Stimulated activated naive B cell treated with anti-CD40 and anti-IgM and Interleukin-4, amounts not matched to agents 10 μg/mL and 1 μg/mL and 100 μg/mL, for 72 hours (primary cell): ENCODE results near the gene CCDC177.

Source experiments
- ATAC-seq, 2 donors: fragments of 150-1000 bp; cut with Tn5 transposase; replicated peaks; 2 replicates each; pipeline ENCODE4 v1.10.0; 2021; ENCODE audit warnings: moderate library complexity in 1 of 2
- DNase-seq: peaks from one replicate; pipeline ENCODE4 v3.0.0; 2021
- H3K27ac Mint-ChIP-seq: one replicate; pipeline ENCODE4 v1.8.0; 2022; ENCODE audit warnings: mild to moderate bottlenecking, mixed read lengths
- H3K27me3 Mint-ChIP-seq, 2 donors: one replicate each; pipeline ENCODE4 v1.8.0; 2022; ENCODE audit warnings: mixed read lengths in 2 of 2
- H3K36me3 Mint-ChIP-seq, 2 donors: one replicate each; pipeline ENCODE4 v1.8.0; 2022; ENCODE audit warnings: mixed read lengths in 2 of 2, mild to moderate bottlenecking in 1 of 2
- H3K4me1 Mint-ChIP-seq, 2 donors: one replicate each; pipeline ENCODE4 v1.8.0; 2022; ENCODE audit warnings: mixed read lengths in 2 of 2, mild to moderate bottlenecking in 1 of 2
- H3K4me3 Mint-ChIP-seq, 2 donors: one replicate each; pipeline ENCODE4 v1.8.0; 2022; ENCODE audit warnings: mild to moderate bottlenecking in 2 of 2, mixed read lengths in 2 of 2, moderate library complexity in 1 of 2
- H3K9me3 Mint-ChIP-seq, 2 donors: one replicate each; pipeline ENCODE4 v1.8.0; 2022; ENCODE audit warnings: mixed read lengths in 2 of 2, mild to moderate bottlenecking in 1 of 2

Gene CCDC177

DNA sequence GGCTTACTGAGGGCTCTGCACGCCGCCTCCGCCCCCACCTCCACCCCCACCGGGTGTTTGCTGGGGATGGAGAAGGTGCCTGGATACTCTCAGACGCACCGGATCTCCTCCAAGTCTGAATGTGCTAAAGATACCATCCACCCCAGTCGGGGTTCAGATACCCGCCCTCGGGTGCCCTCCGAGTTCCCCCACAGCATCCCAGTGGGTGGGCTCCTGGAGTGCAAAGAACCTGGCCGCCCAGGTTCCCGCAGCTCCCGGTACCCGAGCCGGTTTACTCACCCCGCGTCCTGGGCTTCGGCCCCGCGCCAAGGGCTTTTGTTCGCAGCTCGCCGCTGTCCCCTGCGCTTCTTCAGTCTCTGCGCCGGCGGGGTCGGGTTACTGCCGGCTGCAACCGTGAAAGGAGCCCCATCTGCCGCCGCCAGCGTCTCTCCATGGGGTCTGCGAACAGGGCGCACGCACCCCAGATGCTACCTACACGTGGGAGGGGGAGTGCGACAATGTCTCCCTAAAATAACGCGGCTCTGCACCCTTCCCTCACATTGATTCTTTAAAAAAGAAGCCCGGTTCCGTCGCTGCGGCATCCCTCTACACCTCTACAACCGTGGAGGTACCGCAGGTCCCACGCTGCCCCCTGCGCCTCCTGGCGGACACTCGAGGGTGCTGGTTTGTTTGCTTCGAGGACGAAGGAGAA lies at the start of gene CCDC177:
Gene CCDC177 (minus strand): TSS at position 609 of the 691 bp plus-strand sequence. CDS start 1,249 bp downstream, outside the sequence.
- ATAC-seq (peak; percentile 89), DNase-seq (peak; percentile 53)
- no peaks in the 10 kb centered on the region for H3K9me3 Mint-ChIP-seq
- peaks cover 7 to 35% of the 10 kb centered on the region in 2 donors for H3K4me1 Mint-ChIP-seq
- H3K36me3 Mint-ChIP-seq = no peaks in the 10 kb centered on the region
- peak within 1 kb of the TSS; percentile 84 to 85 for H3K4me3 Mint-ChIP-seq
- peak within 1 kb of the TSS; percentile 63 for H3K27ac Mint-ChIP-seq
- H3K27me3 Mint-ChIP-seq = peaks cover 48 to 69% of the 10 kb centered on the region in 2 donors

DNA sequence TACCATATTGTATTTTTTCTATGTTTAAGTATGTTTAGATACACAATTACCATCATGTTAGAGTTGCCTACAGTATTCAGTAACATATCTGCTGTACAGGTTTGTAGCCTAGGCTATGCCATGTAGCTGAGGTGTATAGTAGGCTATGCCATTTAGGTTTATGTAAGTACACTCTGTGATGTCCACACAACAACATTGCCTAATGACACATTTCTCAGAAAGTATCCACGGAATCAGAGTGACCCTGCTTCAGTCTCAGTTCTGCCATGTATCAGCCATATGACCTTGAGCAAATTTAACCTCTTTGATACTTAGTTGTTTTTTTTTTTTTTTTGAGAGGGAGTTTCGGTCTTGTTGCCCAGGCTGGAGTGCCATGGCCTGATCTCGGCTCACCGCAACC lies 49.5 kb upstream of the CCDC177 start:
- no peak for ATAC-seq
- no peak overlapping the region for H3K4me3 Mint-ChIP-seq
- peak overlapping the region; percentile 42 for H3K27ac Mint-ChIP-seq
- H3K36me3 Mint-ChIP-seq = peaks cover 12 to 19% of the 10 kb centered on the region in 2 donors
- H3K4me1 Mint-ChIP-seq = peaks cover 58 to 90% of the 10 kb centered on the region in 2 donors
- no peak for DNase-seq
- no peaks in the 10 kb centered on the region for H3K9me3 Mint-ChIP-seq
- no peaks in the 10 kb centered on the region for H3K27me3 Mint-ChIP-seq

DNA sequence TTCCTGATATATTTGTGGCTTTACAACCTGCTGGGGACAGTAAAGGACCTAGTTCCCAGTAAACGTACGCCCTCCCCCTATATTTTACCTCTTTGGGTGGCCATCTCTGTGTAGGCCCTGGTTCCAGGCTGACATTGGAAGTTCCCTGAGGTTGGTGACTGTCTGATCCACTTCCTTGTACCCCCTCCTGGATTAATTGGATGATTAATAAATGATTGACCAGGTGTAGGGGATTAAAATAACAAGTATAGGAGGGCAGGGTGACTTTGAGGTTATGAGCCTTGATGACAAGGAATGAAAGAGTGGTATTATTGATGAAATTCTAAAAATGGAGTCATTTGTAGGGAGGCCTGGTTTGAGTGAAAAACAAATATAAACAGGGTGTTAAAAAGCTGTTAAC lies 46.3 kb upstream of the CCDC177 start:
- H3K4me3 Mint-ChIP-seq = peak overlapping the region; percentile 5 to 7
- ATAC-seq = no peak
- DNase-seq = no peak
- H3K4me1 Mint-ChIP-seq = peaks cover 60 to 90% of the 10 kb centered on the region in 2 donors
- H3K27me3 Mint-ChIP-seq = no peaks in the 10 kb centered on the region
- H3K9me3 Mint-ChIP-seq = no peaks in the 10 kb centered on the region
- H3K27ac Mint-ChIP-seq = peak overlapping the region; percentile 95
- H3K36me3 Mint-ChIP-seq = peaks cover 12 to 32% of the 10 kb centered on the region in 2 donors

DNA sequence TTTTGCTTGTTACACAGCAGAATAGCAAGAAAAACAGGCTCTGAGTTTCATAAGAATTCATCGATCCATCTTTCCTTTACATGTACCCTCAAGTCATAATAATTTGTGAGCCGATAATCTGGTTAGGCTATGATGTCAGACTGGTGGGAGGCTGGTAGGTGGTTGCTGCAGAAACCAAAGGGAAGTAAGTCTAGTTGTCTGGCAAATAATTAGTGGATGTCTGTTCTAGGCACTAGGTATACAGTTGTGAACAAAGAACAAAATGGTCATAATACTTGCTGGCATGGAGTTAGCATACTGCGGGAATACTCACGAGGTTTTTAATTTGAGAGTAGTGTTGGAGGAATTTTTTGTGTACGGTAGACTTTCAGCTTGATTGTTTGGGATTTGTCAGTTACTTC lies 45.5 kb upstream of the CCDC177 start:
- Mint-ChIP-seq H3K36me3 (peaks cover 12 to 32% of the 10 kb centered on the region in 2 donors), H3K9me3 (no peaks in the 10 kb centered on the region), H3K4me3 (peak overlapping the region; percentile 40 to 60), H3K4me1 (peaks cover 57 to 90% of the 10 kb centered on the region in 2 donors), H3K27ac (peak overlapping the region; percentile 95), H3K27me3 (no peaks in the 10 kb centered on the region)
- ATAC-seq = peak; percentile 33 to 42
- DNase-seq = no peak

DNA sequence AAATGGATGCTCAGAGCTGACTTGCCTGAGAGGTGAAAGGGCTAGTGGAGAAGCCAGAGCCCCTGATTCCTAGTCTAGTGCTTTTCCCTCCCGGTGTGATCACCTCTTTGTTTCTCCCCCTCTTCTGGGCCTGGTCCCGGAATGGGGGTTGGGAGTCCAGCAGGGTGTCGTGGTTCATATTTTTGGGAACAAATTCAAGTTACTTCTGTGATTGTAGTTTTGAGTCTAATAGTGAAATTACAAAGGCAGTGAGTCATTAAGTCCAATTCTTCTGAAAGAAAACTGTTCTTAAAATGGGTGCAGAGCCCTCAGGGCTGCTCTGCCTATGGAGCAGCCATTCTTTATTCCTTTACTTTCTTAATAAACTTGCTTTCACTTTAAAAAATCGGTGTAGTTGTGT lies 44.3 kb upstream of the CCDC177 start:
- Mint-ChIP-seq H3K27me3 (no peaks in the 10 kb centered on the region), H3K4me3 (peak overlapping the region; percentile 39 to 42), H3K27ac (peak overlapping the region; percentile 95), H3K9me3 (no peaks in the 10 kb centered on the region), H3K4me1 (peaks cover 62 to 97% of the 10 kb centered on the region in 2 donors), H3K36me3 (peaks cover 14 to 37% of the 10 kb centered on the region in 2 donors)
- no peak for DNase-seq
- ATAC-seq = no peak

DNA sequence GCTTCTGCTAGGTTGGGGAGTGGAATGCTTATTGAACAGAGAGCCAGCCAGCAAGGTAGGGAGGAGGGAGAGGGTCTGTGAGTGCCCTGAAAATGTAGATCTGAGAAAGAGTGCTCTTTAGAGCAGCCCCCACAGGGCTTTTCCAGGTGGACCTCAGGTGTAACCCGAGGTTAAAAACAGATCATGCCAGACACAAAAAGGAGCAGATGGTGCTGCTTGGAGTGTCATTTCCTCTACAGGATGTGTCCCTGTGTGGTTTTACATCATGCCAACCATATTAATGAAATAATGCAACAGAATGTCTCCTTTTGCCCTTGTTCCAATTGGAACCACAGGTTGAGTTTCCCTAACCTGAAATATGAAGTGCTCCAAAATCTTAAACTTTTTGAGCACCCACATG lies 43.1 kb upstream of the CCDC177 start:
- H3K4me3 Mint-ChIP-seq = peak overlapping the region; percentile 30 to 50
- peak overlapping the region; percentile 95 for H3K27ac Mint-ChIP-seq
- ATAC-seq (no peak), DNase-seq (no peak)
- H3K9me3 Mint-ChIP-seq = no peaks in the 10 kb centered on the region
- no peaks in the 10 kb centered on the region for H3K27me3 Mint-ChIP-seq
- H3K36me3 Mint-ChIP-seq = peaks cover 16 to 39% of the 10 kb centered on the region in 2 donors
- peaks cover 66 to 100% of the 10 kb centered on the region in 2 donors for H3K4me1 Mint-ChIP-seq

DNA sequence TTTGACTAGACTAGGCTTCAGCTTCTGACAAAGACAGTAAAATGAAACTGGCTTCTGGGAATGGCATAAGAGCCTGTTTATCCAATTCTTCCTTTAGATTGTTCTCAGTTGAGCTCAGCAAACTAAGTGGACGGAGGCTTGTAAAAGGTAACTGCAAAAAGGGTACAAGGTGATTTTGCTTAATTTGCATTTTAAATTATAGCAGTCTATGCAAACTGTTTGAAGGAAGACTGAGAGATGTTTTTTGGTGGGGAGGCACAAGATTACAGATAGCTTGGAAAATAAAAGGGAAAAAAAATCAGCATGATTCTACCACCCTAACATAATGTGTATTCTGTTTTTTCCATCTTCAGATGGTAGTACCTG lies 41.7 kb upstream of the CCDC177 start:
- H3K27ac Mint-ChIP-seq = peak overlapping the region; percentile 98
- peaks cover 11 to 45% of the 10 kb centered on the region in 2 donors for H3K36me3 Mint-ChIP-seq
- ATAC-seq = no peak
- H3K4me3 Mint-ChIP-seq = peak overlapping the region; percentile 79 to 94
- peaks cover 60 to 93% of the 10 kb centered on the region in 2 donors for H3K4me1 Mint-ChIP-seq
- DNase-seq = no peak
- no peaks in the 10 kb centered on the region for H3K9me3 Mint-ChIP-seq
- no peaks in the 10 kb centered on the region for H3K27me3 Mint-ChIP-seq

DNA sequence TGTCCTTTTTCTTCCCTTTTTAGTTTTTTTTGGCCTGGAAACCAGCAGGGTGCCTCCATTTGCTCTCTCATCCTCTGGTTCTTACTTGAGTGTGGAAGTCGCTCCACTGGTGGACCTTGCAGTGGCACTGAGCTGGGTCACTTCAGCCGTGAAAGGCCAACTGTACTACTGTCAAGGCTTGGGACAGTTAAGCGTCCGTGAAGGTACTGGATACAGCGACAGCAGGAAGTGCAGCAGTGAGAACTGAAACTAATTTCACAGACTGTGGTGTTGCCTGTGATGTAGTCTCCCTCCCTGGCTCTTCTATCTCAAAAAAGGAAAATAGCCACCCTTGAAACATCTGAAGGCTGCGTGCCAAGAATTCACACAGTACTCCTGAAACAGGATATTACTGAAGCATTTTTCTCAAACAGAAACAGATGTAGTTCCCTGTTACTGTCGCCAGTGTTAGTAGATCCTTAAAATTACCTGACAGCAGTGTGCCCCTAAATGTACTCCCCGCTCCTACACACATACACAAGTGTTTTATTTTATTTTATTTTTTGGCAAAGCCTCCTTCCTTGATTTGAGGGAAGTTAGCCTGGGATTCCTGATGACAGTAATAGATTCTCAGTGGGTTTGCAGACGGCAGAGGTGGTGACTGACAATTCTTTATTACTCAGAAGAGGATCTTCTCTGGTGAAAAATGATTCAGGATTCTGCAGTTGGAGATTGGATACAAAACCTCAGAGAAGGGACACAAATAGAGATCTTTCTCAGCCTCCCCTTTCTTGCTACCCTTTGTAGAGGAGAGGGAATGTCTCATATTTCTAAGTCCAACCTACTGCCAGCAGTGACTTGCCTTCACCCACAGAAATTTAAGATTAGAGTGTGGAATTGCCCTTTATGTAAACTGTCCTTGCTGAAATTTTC lies 41.1 kb upstream of the CCDC177 start:
- H3K27ac Mint-ChIP-seq = peak overlapping the region; percentile 98
- H3K27me3 Mint-ChIP-seq = no peaks in the 10 kb centered on the region
- DNase-seq (peak; percentile 78), ATAC-seq (peak; percentile 64 to 69)
- peaks cover 11 to 45% of the 10 kb centered on the region in 2 donors for H3K36me3 Mint-ChIP-seq
- peaks cover 55 to 88% of the 10 kb centered on the region in 2 donors for H3K4me1 Mint-ChIP-seq
- H3K9me3 Mint-ChIP-seq = no peaks in the 10 kb centered on the region
- peak overlapping the region; percentile 79 to 94 for H3K4me3 Mint-ChIP-seq

DNA sequence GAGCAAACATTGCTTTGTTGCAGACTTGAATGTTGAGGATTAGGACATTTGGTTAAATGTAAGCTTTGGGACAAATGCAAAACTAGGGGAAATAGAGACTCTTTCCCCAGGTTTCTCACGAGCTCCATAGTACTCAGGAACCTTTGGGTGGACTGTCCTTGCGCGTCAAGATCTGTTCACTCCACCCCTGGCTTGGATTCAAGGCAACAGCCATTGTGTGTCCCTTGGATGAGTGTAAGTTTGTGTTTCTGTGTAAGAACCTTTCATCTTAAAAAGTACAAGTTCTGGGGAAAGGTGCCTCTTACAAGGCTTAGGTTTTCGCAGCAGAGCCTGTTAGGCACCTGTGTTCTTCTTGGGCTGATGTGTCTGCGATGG lies 40.4 kb upstream of the CCDC177 start:
- ATAC-seq = peak in 1 of 2 donors; percentile 5
- peaks cover 9 to 42% of the 10 kb centered on the region in 2 donors for H3K36me3 Mint-ChIP-seq
- peaks cover 57 to 88% of the 10 kb centered on the region in 2 donors for H3K4me1 Mint-ChIP-seq
- H3K27me3 Mint-ChIP-seq = no peaks in the 10 kb centered on the region
- H3K9me3 Mint-ChIP-seq = no peaks in the 10 kb centered on the region
- H3K27ac Mint-ChIP-seq = peak overlapping the region; percentile 98
- DNase-seq = no peak
- H3K4me3 Mint-ChIP-seq = peak overlapping the region; percentile 91 to 94

DNA sequence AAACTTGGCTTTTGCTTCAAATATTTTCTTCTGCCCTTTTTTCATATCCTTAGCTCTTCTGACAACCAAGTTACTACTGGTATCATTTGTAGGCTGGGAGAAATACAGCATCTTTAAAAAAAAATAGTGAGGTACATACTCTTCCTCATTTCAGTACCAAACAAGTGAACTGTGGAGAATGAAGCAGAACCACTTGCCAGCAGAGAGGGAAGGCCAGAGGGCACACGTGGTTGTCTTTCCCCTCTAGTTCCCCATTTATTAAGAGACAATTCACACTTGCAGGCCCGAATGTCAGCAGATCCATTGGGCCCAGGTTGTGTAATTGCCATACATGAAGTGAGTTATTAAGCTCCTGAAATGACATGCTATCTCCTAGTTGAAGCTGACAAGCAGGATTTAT lies 39.9 kb upstream of the CCDC177 start:
- Mint-ChIP-seq H3K4me3 (peak overlapping the region; percentile 91 to 94), H3K9me3 (no peaks in the 10 kb centered on the region), H3K27ac (peak overlapping the region; percentile 98), H3K4me1 (peaks cover 56 to 88% of the 10 kb centered on the region in 2 donors), H3K27me3 (no peaks in the 10 kb centered on the region), H3K36me3 (peaks cover 6 to 37% of the 10 kb centered on the region in 2 donors)
- ATAC-seq (peak; percentile 54 to 55), DNase-seq (peak; percentile 75)

DNA sequence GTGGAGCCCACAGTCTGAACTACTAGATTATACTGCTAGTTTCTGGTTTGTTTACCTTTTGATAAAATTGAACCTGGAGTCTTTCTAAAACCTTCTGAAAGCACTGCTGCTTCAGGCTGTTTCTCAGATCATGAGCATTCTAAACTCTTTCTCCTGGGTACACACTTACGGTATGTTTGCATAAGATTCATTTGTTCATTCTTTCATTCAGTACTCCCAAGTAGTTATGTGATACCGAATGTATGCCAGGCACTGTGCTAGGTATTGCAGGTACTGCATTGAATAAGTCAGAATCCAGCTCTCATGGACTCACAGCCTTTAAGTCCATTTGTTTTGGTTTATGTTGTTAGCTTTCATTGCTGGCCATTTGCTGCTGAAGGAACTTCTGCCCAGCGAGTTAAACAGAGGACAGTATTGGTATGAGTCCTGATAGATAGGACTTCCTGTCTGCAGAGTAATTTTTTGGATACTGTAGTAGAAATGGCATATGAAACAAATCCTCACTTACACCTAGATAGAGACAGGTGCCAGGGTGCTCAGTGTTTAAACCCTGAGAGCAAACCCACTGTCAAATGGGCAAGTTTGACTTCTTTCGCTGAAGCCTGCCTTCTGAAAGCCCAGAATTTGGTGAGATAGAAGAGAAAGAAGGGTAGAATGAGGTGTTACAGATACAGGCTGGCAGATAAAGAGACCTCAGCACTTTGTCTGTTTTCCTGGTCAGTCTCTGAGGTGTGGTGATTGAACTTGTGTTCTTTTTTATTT lies 38.8 kb upstream of the CCDC177 start:
- no peak for DNase-seq

DNA sequence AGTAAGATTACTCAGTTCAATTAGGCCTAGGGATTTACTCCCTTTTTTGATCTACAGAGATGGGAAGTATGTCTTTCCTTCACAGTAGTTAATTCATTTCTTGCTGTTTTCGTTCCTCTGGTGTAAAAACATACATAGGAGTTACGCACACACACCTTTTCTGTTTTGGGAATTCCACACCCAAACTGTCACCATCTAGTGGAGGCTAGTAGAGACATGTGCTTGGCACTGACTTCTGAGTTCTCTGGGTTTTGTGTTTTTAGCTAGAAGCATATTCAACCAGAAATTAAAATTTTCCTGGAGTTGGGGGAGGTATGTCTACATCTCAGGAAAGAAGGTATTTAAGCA lies 38.1 kb upstream of the CCDC177 start:
- H3K36me3 Mint-ChIP-seq = peaks cover 4 to 27% of the 10 kb centered on the region in 2 donors
- H3K4me3 Mint-ChIP-seq = peak overlapping the region; percentile 91 to 94
- no peaks in the 10 kb centered on the region for H3K27me3 Mint-ChIP-seq

More for the DNA sequence above, 38.8 kb upstream of the CCDC177 start:
- H3K36me3 Mint-ChIP-seq = peaks cover 6 to 27% of the 10 kb centered on the region in 2 donors
- no peaks in the 10 kb centered on the region for H3K9me3 Mint-ChIP-seq
- peak overlapping the region; percentile 91 to 94 for H3K4me3 Mint-ChIP-seq
- ATAC-seq = no peak
- peaks cover 51 to 77% of the 10 kb centered on the region in 2 donors for H3K4me1 Mint-ChIP-seq
- H3K27ac Mint-ChIP-seq = peak overlapping the region; percentile 98
- no peaks in the 10 kb centered on the region for H3K27me3 Mint-ChIP-seq

DNA sequence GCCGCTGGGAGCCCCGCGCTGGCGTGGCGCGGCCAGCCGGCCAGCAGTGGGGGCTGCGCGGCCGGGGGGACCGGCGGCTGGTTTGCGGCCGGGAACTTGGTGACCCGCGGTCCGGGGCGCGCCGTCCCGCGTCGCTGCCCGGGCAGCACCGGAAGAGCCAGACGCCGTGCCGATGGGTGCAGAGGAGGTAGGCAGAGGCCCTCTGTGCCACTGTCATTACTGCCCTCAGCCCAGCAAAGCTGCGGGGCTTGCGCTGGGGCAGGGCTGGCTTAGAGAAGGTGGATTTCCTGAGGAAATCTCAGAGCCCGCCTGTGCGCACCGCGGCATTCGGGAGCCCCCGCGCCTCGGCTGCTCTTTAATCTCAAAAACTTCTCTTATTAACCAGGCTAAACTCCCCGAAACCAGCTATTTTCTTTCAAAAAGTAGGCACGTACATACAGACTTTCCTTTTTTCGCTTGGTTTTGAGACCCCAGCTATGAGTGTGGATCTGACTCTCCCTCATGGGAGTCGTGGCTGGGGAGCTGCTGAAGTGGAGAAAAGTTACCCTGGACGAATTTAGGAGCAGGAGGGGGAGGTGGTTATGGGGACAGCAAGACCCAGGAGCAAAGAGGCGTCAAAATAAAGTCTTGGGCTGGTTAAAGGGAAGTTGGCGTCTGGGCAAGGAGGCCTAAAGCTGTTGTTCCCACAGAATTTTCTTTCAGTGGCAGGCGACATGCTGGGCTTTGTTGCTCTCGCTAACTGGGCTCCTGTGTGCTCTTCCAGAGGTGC lies 37.5 kb upstream of the CCDC177 start:
- peak; percentile 26 for DNase-seq
- peak overlapping the region; percentile 91 to 94 for H3K4me3 Mint-ChIP-seq
- H3K9me3 Mint-ChIP-seq = no peaks in the 10 kb centered on the region
- H3K36me3 Mint-ChIP-seq = peaks cover 4 to 26% of the 10 kb centered on the region in 2 donors
- H3K4me1 Mint-ChIP-seq = peaks cover 43 to 64% of the 10 kb centered on the region in 2 donors
- ATAC-seq = peak; percentile 36 to 40
- H3K27me3 Mint-ChIP-seq = no peaks in the 10 kb centered on the region
- H3K27ac Mint-ChIP-seq = peak overlapping the region; percentile 97

More for the DNA sequence above, 38.1 kb upstream of the CCDC177 start:
- Mint-ChIP-seq H3K9me3 (no peaks in the 10 kb centered on the region), H3K4me1 (peaks cover 47 to 70% of the 10 kb centered on the region in 2 donors), H3K27ac (peak overlapping the region; percentile 97)
- no peak for DNase-seq
- no peak for ATAC-seq
